ENCODE measurements around the gene FAM184B. TPM values are rescaled to one million over a fixed set of nuclear protein-coding genes. Genes with fewer than 3 reads are reported as not detected.
"Not testable (repeated sequence)": the region's sequence is repeated elsewhere in the genome, so short reads cannot be mapped to it uniquely, and the experiment has no call there.

The FAM184B gene
- total and polyA plus RNA-seq, 4 experiments from 2014 or later, result not detected

DNA sequence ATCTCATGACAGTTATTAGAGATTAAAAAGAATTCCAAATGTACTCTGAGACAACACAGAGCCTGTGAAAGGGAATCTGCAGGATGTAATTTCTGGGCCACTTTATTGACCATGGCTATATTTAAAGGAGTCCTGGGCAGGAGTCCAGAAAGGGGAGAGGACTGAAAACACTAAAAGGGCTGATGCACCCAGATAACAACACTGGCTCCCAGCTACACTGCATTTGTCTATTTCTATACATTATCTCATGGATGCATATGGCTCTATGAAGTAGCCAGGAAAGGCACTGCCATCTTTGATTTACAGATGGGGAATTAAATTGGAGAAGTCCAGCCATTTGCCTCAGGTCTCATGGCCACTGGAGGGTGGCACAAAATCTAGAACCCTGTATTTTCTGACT is 111.0 kb downstream of the FAM184B start:
- ChIA-PET CTCF (ENCODE audit: partially characterized antibody) (no interaction called here), POLR2A (ENCODE audit: partially characterized antibody) (no interaction called here)
- Mint-ChIP-seq H3K36me3 (no peaks in the 10 kb centered on the region), H3K27ac (no peak overlapping the region), H3K4me3 (no peak overlapping the region), H3K9me3 (peaks cover 3 to 27% (median 15%) of the 10 kb centered on the region in 8 donors), H3K4me1 (no peaks in the 10 kb centered on the region), H3K27me3 (peaks cover 11 to 14% of the 10 kb centered on the region in 2 donors)
- Histone ChIP-seq H3K36me3 (ENCODE audit: insufficient read depth, low read length) (no peaks in the 10 kb centered on the region), H3K27ac (ENCODE audit: low read depth, low read length) (no peak overlapping the region), H3K4me1 (ENCODE audit: insufficient read depth, low read length) (no peaks in the 10 kb centered on the region), H3K27me3 (ENCODE audit: insufficient read depth, low read length) (no peaks in the 10 kb centered on the region), H3K9me3 (ENCODE audit: control insufficient read depth in 1 of 2, low read length in 2 of 2) (no peaks in the 10 kb centered on the region), H3K4me3 (ENCODE audit: low read length in 2 of 2) (no peak overlapping the region)
- intact Hi-C loops (cut with micrococcal nuclease), result no loop called here
- DNase-seq, result no peak

DNA sequence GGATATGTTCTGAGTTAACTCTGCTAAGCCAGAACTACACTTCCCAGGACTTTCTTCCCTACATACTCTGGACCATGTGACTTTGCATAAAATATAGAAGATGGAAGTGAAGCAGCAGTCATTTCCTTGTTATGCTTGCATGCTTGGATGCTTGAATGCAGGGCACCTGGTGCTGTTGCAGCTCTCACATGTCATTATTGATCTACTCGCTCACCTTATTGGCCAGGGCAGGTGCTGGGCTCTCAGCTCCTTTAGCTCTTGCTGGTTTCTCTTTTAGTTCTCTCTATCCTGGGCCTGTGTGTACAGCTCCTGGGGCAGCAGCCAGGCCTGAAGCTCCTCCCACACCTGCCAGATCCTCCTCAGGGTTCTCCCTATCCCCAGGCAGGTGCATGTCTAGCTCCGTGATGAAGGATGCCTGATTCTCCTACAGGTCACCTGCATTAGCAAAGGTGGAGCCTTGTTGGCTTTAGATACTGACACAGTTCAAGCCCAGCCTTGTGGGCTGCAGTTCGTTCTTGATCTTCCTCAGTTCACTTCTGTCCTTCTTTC is 113.7 kb downstream of the FAM184B start:
- ChIA-PET CTCF (ENCODE audit: partially characterized antibody) (no interaction called here), POLR2A (ENCODE audit: partially characterized antibody) (no interaction called here)
- no peak overlapping the region for H3K4me3 Mint-ChIP-seq
- H3K27ac Mint-ChIP-seq, result no peak overlapping the region
- H3K36me3 ChIP-seq (ENCODE audit: insufficient read depth, low read length), result no peaks in the 10 kb centered on the region
- no peaks in the 10 kb centered on the region for H3K36me3 Mint-ChIP-seq
- intact Hi-C loops (cut with micrococcal nuclease), result no loop called here
- no peak overlapping the region for H3K4me3 ChIP-seq (ENCODE audit: low read length in 2 of 2)
- no peaks in the 10 kb centered on the region for H3K4me1 ChIP-seq (ENCODE audit: insufficient read depth, low read length)
- peaks cover under 1 to 23% (median 13%) of the 10 kb centered on the region in 8 donors for H3K9me3 Mint-ChIP-seq
- H3K4me1 Mint-ChIP-seq, result no peaks in the 10 kb centered on the region
- H3K9me3 ChIP-seq (ENCODE audit: control insufficient read depth in 1 of 2, low read length in 2 of 2), result no peaks in the 10 kb centered on the region
- DNase-seq, result no peak
- no peak overlapping the region for H3K27ac ChIP-seq (ENCODE audit: low read depth, low read length)
- H3K27me3 Mint-ChIP-seq, result peaks cover 10 to 13% of the 10 kb centered on the region in 2 donors
- no peaks in the 10 kb centered on the region for H3K27me3 ChIP-seq (ENCODE audit: insufficient read depth, low read length)

DNA sequence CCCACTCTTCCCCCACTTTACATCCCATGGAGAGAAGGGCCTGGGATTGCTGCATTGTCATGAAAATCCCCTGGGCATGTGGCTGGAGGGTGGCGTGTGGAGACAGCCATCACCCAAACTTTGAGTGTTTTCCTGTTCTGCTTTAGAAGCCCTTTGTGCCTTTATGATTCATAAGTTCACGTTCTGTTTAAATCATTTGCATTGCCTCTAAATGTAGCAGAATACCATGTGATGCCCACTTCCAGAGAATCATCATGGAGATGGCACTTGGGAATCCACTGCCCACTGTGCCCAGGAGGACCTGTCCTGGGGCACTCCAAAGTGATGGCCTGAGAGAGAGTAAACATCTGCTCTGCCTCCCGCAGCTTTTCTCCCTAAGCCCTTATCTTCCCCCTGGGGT is 114.2 kb downstream of the FAM184B start:
- no peaks in the 10 kb centered on the region for H3K36me3 ChIP-seq (ENCODE audit: insufficient read depth, low read length)
- peaks cover 0 to 20% (median 11%) of the 10 kb centered on the region in 8 donors for H3K9me3 Mint-ChIP-seq
- H3K27me3 Mint-ChIP-seq, result peaks cover 9 to 12% of the 10 kb centered on the region in 2 donors
- ChIA-PET CTCF (ENCODE audit: partially characterized antibody) (no interaction called here), POLR2A (ENCODE audit: partially characterized antibody) (no interaction called here)
- H3K4me3 ChIP-seq (ENCODE audit: low read length in 2 of 2), result no peak overlapping the region
- H3K36me3 Mint-ChIP-seq, result no peaks in the 10 kb centered on the region
- no peak overlapping the region for H3K4me3 Mint-ChIP-seq
- no peak overlapping the region for H3K27ac ChIP-seq (ENCODE audit: low read depth, low read length)
- no peak overlapping the region for H3K27ac Mint-ChIP-seq
- intact Hi-C loops (cut with micrococcal nuclease), result no loop called here
- no peaks in the 10 kb centered on the region for H3K9me3 ChIP-seq (ENCODE audit: control insufficient read depth in 1 of 2, low read length in 2 of 2)
- H3K4me1 ChIP-seq (ENCODE audit: insufficient read depth, low read length), result no peaks in the 10 kb centered on the region
- no peaks in the 10 kb centered on the region for H3K27me3 ChIP-seq (ENCODE audit: insufficient read depth, low read length)
- H3K4me1 Mint-ChIP-seq, result no peaks in the 10 kb centered on the region
- no peak for DNase-seq

DNA sequence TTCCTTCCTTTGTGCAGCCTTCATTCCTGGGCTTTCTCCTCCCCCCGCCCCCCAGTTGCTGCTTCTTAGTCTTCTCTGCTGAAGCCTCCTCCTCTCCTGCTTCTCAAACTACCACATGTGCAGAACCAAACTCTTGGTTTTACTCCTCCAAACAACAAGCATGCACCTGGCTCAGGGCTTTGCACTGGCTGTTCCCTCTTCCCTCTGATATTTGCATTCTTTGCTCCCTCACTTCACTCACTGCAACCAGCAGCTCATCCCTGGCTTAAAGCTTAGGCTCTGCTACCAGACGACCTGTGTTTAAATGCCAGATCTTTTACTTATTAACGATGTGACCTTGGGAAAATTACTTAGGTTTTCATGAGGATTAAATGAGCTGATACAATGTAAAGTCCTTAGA is 115.6 kb downstream of the FAM184B start:
- no peaks in the 10 kb centered on the region for H3K36me3 Mint-ChIP-seq

DNA sequence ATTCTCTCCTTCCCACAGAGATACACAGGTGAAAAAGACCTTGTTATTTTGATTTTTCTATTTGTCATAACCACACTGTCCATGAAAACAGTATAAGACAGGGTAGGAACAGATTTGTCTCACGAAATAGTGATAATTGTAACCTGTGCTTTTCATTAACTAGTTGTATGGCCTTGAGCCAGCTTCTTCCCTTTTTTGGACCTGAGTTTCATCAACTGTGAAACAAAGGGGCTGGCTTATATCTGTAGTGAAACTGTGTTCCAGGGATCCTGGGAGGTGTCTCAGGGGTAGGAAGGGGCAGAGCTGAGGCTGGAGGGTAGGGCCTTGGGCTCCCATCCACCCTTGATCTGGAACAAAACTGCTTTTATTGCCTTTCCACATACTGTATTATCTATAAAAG is 116.1 kb downstream of the FAM184B start:
- H3K27me3 ChIP-seq (ENCODE audit: insufficient read depth, low read length), result no peaks in the 10 kb centered on the region
- no peak overlapping the region for H3K27ac ChIP-seq (ENCODE audit: low read depth, low read length)
- no peaks in the 10 kb centered on the region for H3K36me3 ChIP-seq (ENCODE audit: insufficient read depth, low read length)
- Mint-ChIP-seq H3K27me3 (peaks cover 12% of the 10 kb centered on the region in 2 donors), H3K4me3 (no peak overlapping the region), H3K27ac (no peak overlapping the region), H3K9me3 (peaks cover 0 to 4% (median 0%) of the 10 kb centered on the region in 8 donors), H3K36me3 (no peaks in the 10 kb centered on the region), H3K4me1 (no peaks in the 10 kb centered on the region)
- CTCF ChIA-PET (ENCODE audit: partially characterized antibody), result no interaction called here
- no peaks in the 10 kb centered on the region for H3K9me3 ChIP-seq (ENCODE audit: control insufficient read depth in 1 of 2, low read length in 2 of 2)
- intact Hi-C loops (cut with micrococcal nuclease), result no loop called here
- H3K4me1 ChIP-seq (ENCODE audit: insufficient read depth, low read length), result no peaks in the 10 kb centered on the region
- DNase-seq, result no peak
- POLR2A ChIA-PET (ENCODE audit: partially characterized antibody), result no interaction called here
- no peak overlapping the region for H3K4me3 ChIP-seq (ENCODE audit: low read length in 2 of 2)

More for the DNA sequence above, 115.6 kb downstream of the FAM184B start:
- DNase-seq, result no peak
- peaks cover 0 to 6% (median 0%) of the 10 kb centered on the region in 8 donors for H3K9me3 Mint-ChIP-seq
- Histone ChIP-seq H3K27ac (ENCODE audit: low read depth, low read length) (no peak overlapping the region), H3K4me3 (ENCODE audit: low read length in 2 of 2) (no peak overlapping the region), H3K9me3 (ENCODE audit: control insufficient read depth in 1 of 2, low read length in 2 of 2) (no peaks in the 10 kb centered on the region), H3K4me1 (ENCODE audit: insufficient read depth, low read length) (no peaks in the 10 kb centered on the region), H3K36me3 (ENCODE audit: insufficient read depth, low read length) (no peaks in the 10 kb centered on the region), H3K27me3 (ENCODE audit: insufficient read depth, low read length) (no peaks in the 10 kb centered on the region)
- no peaks in the 10 kb centered on the region for H3K4me1 Mint-ChIP-seq
- ChIA-PET CTCF (ENCODE audit: partially characterized antibody) (interaction anchor here (0.5 kb wide), 1 partner anchor 1707 kb away, joined by 3 read pairs; no protein-coding TSS in a partner anchor), POLR2A (ENCODE audit: partially characterized antibody) (no interaction called here)
- no peak overlapping the region for H3K4me3 Mint-ChIP-seq
- peaks cover 9 to 12% of the 10 kb centered on the region in 2 donors for H3K27me3 Mint-ChIP-seq
- H3K27ac Mint-ChIP-seq, result no peak overlapping the region
- intact Hi-C loops (cut with micrococcal nuclease), result no loop called here

DNA sequence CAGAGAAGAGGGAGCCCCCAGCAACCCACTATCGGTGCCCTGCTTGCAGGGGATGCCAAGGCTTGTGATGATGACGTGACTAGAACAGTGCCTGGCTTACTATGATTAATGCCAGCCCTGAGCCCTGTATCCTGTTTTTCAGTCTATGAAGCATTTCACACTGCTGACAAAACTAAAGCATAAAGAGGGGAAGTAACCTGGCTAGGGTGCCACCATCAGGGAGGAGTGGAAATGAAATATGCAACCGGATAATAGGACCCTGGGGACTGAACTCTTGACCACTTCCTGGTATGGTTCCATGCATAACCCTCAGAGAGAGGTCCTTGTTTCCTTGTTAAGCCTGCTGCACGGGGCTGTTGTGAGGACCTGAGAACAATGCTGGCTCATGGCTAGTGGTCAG is 116.7 kb downstream of the FAM184B start:
- no peaks in the 10 kb centered on the region for H3K36me3 Mint-ChIP-seq
- H3K27me3 Mint-ChIP-seq, result peaks cover 9 to 12% of the 10 kb centered on the region in 2 donors
- no peak overlapping the region for H3K27ac Mint-ChIP-seq
- no peak for DNase-seq
- H3K27ac ChIP-seq (ENCODE audit: low read depth, low read length), result no peak overlapping the region
- POLR2A ChIA-PET (ENCODE audit: partially characterized antibody), result no interaction called here
- no peaks in the 10 kb centered on the region for H3K9me3 Mint-ChIP-seq
- H3K36me3 ChIP-seq (ENCODE audit: insufficient read depth, low read length), result no peaks in the 10 kb centered on the region
- no peak overlapping the region for H3K4me3 Mint-ChIP-seq
- H3K9me3 ChIP-seq (ENCODE audit: control insufficient read depth in 1 of 2, low read length in 2 of 2), result no peaks in the 10 kb centered on the region
- CTCF ChIA-PET (ENCODE audit: partially characterized antibody), result no interaction called here
- intact Hi-C loops (cut with micrococcal nuclease), result no loop called here
- H3K4me1 ChIP-seq (ENCODE audit: insufficient read depth, low read length), result no peaks in the 10 kb centered on the region
- H3K27me3 ChIP-seq (ENCODE audit: insufficient read depth, low read length), result no peaks in the 10 kb centered on the region
- no peaks in the 10 kb centered on the region for H3K4me1 Mint-ChIP-seq
- no peak overlapping the region for H3K4me3 ChIP-seq (ENCODE audit: low read length in 2 of 2)

DNA sequence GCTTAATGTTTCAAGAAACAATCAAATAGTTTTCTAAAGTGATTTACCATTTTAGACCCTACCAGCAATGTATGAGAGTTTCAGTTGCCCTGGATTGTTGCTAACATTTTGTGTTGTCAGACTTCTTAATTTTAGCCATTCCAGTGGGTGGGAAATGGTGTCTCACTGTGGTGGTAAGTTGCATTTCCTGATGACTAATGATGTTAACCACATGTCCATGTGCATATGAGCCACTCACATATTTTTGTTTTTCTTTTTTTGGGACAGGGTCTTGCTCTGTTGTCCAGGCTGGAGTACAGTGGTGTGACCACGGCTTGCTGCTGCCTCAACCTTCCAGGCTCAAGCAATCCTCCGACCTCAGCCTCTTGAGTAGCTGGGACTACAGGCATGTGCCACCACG is 118.7 kb downstream of the FAM184B start:
- no peak for DNase-seq
- H3K27ac Mint-ChIP-seq, result no peak overlapping the region

DNA sequence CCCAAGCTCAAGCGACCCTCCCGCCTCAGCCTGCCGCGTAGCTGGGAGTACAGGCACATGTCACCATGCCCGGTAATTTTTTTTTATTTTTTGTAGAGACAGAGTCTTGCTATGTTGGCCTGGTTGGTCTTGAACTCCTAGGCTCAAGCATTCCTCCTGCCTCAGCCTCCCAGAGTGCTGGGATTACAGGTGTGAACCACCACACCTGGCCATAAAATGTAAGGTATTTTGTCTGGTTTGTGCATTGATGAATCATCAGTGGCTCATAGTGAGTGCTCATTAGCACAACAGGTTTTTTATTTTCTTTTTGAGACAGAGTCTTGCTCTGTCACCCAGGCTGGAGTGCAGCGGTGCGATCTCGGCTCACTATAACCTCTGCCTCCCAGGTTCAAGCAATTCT is 122.2 kb downstream of the FAM184B start:
- H3K36me3 ChIP-seq (ENCODE audit: insufficient read depth, low read length); H3K4me1 Mint-ChIP-seq; H3K27ac ChIP-seq (ENCODE audit: low read depth, low read length); POLR2A ChIA-PET (ENCODE audit: partially characterized antibody); intact Hi-C loops (cut with micrococcal nuclease); H3K27ac Mint-ChIP-seq; H3K9me3 Mint-ChIP-seq; H3K9me3 ChIP-seq (ENCODE audit: control insufficient read depth in 1 of 2, low read length in 2 of 2); H3K4me1 ChIP-seq (ENCODE audit: insufficient read depth, low read length); H3K27me3 ChIP-seq (ENCODE audit: insufficient read depth, low read length); H3K27me3 Mint-ChIP-seq; H3K36me3 Mint-ChIP-seq; H3K4me3 Mint-ChIP-seq; H3K4me3 ChIP-seq (ENCODE audit: low read length in 2 of 2); DNase-seq; CTCF ChIA-PET (ENCODE audit: partially characterized antibody): not testable (repeated sequence)

More for the DNA sequence above, 118.7 kb downstream of the FAM184B start:
- H3K27me3 Mint-ChIP-seq, result peaks cover 6% of the 10 kb centered on the region in 2 donors
- no peaks in the 10 kb centered on the region for H3K9me3 Mint-ChIP-seq
- H3K4me1 ChIP-seq (ENCODE audit: insufficient read depth, low read length), result no peaks in the 10 kb centered on the region
- no peaks in the 10 kb centered on the region for H3K4me1 Mint-ChIP-seq
- H3K4me3 Mint-ChIP-seq, result no peak overlapping the region
- no peaks in the 10 kb centered on the region for H3K36me3 Mint-ChIP-seq
- H3K36me3 ChIP-seq (ENCODE audit: insufficient read depth, low read length), result no peaks in the 10 kb centered on the region
- no peaks in the 10 kb centered on the region for H3K9me3 ChIP-seq (ENCODE audit: control insufficient read depth in 1 of 2, low read length in 2 of 2)
- H3K27ac ChIP-seq (ENCODE audit: low read depth, low read length), result no peak overlapping the region
- no peak overlapping the region for H3K4me3 ChIP-seq (ENCODE audit: low read length in 2 of 2)
- H3K27me3 ChIP-seq (ENCODE audit: insufficient read depth, low read length), result no peaks in the 10 kb centered on the region
- ChIA-PET POLR2A (ENCODE audit: partially characterized antibody) (no interaction called here), CTCF (ENCODE audit: partially characterized antibody) (interaction anchor here (1.2 kb wide), 1 partner anchor 11 kb away, joined by 6 read pairs; no protein-coding TSS in a partner anchor)
- intact Hi-C loops (cut with micrococcal nuclease), result no loop called here
